Renal cortex interstitium (tissue), 11 donors: Measurements from ENCODE around the gene MTA3. TPM values are rescaled to one million over a fixed set of nuclear protein-coding genes. Genes with fewer than 3 reads are reported as not detected.
"Not testable (repeated sequence)": the region's sequence is repeated elsewhere in the genome, so short reads cannot be mapped to it uniquely, and the experiment has no call there.

Source experiments
- DNase-seq, 11 donors: peaks; one replicate each; pipeline ENCODE4 v3.0.0-alpha.2; 2013; ENCODE audit warnings: low read depth in 9 of 11, low spot score in 4 of 11; ENCODE audit errors: extremely low read depth in 1 of 11
- polyA plus RNA-seq, 3 donors: library from polyadenylated mRNA; unstranded; fragments of 120-200 nt; gene quantifications; one replicate each; pipeline ENCODE4 v1.2.1, GENCODE V29; 2013; ENCODE audit not compliant: insufficient read length in 3 of 3

Gene MTA3
- polyA plus RNA-seq, 3 donors, result 65.6 to 86.0 (median 77.3) TPM

- no peak for DNase-seq
Observed at GRCh38 chr2:42558827-42559226, 9.6 kb upstream of the MTA3 start.

GRCh38 chr2:42560133-42560532 is 8.3 kb upstream of the MTA3 start:
- not testable (repeated sequence) for DNase-seq

GRCh38 chr2:42560899-42561298 is 7.5 kb upstream of the MTA3 start:
- peak in 2 of 11 donors; percentile 20 to 21 for DNase-seq

DNA sequence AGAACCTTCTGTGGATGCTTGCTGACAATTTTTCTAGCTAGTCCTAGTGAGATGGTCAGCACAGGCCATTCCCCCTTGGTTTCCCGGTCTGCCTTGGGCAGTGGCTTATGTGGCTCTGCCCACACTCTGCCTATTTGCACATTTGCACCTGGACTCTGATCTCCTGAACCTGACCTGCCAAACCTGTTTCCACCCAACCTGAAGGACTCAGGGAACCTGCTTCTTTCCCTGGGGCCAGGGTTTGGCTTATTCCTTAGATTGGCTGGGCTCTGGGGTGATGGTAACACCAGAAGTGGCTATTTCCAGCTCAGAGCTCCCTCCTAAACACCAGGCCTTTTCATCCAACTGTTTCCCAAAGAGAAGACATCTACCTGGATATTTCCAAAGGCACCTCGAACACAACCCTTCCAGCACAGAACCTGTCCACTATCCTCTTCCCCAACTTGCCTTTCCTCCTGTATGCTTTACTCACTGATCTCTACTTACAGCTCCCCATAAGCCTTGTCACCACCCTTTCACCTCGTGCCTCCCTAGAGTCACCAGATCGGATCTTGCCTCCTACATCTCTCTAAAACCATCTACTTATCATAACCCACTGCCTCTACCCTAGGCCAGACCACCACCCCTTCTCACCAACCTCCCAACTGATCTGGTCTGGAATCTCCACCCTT is 5.8 kb upstream of the MTA3 start:
- no peak for DNase-seq

GRCh38 chr2:42566025-42566424 is 2.4 kb upstream of the MTA3 start:
- no peak for DNase-seq

DNA sequence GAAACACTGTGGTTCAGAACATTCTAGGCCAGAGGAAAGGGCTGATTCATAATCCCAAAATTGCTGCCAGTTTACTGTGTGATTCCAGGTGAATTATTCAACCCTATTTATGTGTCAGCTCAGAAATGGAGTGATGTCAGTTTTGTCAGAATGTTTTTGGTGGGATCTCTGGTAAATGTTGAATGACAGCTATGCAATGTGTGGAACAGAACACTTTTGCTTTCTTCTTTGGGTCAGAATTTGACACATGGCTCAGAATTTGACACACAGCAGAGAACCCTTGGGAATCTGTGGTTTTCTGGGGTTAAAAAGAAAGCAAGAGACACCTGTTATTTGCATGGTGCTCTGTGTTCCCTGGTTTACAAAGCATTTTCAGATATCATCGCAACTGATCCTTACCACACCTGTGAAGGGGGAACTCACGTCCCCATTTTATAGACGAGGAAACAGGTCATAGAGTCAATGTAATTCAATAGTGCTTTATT is 1.6 kb upstream of the MTA3 start:
- DNase-seq, result no peak

DNA sequence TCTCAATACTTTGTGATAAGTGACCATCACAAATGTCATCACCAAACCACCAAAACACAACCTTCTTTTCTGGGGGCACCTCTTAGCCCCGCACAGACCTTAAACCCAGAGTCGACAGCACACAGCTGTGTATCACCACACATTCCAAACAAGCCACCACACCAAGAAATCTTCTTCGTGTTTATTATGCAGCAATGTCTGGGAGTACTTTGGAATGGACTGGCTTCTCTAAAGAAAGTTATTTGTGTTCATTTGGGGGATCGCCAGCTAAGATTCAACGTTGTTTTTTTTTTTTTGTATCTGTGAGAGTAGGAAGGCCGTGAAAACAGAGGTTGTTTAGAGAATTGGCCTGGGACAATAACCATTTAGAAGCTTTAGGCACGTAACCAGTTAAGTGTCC is 1.1 kb upstream of the MTA3 start:
- DNase-seq, result peak in 2 of 11 donors; percentile 10 to 30

DNA sequence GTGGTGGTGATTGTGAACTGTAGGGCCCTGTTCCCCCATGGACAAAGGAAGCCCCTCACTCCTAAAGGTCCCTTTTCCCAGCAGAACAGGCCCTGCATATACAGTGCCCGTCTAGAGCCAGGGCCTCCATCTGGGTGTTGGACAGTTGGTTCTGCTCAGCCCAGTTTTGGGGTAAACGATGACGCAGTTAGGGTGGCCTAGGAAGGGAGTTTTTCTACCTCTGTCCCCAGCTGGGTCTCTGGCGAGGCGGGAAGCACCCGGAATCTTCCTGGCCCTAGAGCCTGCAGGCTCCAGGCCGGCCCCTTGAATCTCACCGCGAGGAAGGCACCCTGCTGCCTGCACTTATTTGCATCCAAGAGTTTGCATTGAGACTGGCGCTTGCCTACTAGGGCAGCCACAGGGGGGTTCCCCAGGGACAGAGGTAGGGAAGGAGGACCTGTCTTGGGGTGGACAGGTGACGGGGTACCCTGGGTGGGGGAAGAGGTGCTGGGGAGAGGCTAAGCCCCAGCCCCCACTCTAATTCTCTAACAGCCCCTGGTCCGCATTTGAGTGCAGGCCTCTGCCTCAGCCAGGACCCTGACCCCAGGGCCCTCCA is 529 bp upstream of the MTA3 start:
- peak in 3 of 11 donors; percentile 18 to 36 (median 22) for DNase-seq

DNA sequence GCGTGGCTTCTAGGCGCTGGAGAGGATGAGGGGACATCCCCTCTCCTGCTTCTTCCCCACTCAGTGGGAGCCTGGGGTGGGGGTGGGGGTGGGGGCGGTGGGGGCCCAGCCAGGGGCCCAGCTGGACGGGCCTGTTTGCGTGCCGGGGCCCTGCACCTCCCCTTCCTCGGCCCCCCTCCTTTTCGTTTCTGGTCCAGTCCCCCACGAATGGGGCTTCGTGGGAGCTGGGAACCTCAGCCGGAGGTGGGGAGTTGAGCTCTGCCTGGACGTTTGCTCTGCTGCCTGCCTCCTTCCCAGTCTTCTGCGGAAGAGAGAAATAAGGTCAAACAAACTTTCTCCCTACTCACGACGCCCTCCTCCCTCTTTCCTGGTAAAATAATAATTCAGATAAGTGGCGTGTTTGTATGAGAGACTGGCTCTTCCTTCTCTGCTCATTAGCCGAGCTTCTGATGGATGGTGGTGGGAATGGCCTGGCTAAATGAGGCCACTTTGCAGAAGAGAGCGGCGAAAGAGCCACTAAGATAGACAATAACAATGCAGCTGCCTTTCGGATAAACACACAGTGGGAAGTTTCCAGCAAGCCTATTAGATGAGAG is 782 bp downstream of the MTA3 start:
- peak in 2 of 11 donors; percentile 25 to 31 for DNase-seq

GRCh38 chr2:42569883-42570282 is 1.5 kb downstream of the MTA3 start:
- peak in 1 of 11 donors; percentile 19 for DNase-seq

- DNase-seq, result no peak
Observed at GRCh38 chr2:42572297-42573081, 4.1 kb downstream of the MTA3 start.

DNA sequence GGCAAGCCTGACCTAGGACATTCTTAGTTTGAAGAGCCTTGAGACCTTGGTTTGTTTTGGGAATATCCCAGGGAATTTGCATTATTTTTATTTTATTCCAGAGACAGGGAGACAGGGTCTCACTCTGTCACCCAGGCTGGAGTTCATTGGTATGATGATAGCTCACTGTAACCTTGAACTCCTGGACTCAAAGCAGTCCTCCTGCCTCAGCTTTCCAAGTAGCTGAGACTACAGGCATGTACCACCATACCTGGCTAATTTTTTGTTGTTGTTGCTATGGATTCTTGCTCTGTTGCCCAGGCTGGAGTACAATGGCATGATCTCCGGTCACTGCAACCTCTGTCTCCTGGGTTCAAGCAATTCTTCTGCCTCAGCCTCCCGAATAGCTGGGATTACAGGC is 4.8 kb downstream of the MTA3 start:
- DNase-seq, result no peak

GRCh38 chr2:42575458-42576064 is 7.1 kb downstream of the MTA3 start:
- DNase-seq, result no peak

DNA sequence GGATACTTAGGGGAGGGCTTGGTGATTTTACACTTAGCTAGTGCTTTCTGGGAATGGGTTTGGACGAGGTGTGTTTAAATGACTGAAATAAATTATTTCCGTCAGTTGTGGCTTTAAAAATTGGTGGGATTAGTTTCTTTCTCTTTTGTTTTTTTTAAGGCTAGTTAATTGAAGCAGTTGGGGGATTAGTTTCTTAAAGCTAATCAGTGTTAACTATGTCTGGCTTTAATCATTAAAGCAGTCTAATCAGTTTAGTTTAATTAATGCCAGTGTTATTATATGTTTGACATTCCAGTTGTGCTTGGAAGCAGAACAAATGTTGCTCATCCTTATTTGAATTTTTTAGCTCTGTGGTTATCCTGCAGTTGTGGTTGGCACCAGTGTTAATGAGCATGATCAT is 10.2 kb downstream of the MTA3 start:
- DNase-seq, result no peak

DNA sequence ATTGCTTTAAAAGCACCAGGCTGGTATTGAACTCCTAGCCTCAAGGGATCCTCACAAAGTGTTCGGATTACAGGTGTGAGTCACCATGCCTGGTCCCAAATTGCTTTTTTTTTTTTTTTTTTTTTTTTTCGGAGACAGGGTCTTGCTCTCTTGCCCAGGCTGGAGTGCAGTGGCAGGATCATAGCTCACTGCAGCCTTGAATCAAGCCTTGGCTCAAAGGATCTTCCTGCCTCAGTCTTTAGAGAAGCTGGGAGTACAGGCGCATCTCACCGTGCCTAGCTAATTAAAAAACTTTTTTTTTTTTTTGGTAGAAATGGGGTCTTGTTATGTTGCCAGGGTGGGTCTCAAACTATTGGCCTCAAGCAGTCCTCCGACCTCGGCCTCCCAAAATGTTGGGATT is 12.8 kb downstream of the MTA3 start:
- DNase-seq, result no peak

DNA sequence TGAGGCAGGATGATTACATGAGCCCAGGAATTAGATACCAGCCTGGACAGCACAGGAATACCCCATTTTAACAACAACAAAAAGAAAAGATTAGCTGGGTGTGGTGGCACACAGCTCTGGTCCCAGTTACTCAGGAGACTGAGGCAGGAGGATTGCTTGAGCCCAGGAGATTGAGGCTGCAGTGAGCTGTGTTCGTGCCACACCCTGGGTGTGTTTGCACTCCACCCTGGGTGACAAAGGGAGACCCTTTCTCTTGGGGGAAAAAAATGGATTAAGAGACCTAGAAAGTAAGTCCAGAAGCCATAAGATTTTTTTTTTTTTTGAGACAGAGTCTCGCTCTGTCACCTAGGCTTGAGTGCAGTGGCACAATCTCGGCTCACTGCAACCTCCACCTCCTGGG is 16.2 kb downstream of the MTA3 start:
- DNase-seq, result not testable (repeated sequence)

DNA sequence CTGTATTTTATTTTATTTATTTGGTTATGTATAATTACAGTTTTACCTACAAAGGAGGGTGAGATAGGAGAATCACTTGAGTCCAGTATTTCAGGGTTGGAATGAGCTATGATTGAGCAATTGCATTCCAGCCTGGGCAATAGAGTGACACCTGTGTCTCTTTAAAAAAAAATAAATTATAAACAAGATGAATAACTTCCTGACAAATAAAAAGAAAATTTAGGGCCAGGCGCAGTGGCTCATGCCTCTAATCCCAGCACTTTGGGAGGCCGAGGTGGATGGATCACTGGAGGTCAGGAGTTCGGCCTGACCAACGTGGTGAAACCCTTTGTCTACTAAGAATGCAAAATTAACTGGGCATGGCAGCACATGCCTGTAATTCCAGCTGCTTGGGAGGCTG is 17.3 kb downstream of the MTA3 start:
- DNase-seq, result no peak

DNA sequence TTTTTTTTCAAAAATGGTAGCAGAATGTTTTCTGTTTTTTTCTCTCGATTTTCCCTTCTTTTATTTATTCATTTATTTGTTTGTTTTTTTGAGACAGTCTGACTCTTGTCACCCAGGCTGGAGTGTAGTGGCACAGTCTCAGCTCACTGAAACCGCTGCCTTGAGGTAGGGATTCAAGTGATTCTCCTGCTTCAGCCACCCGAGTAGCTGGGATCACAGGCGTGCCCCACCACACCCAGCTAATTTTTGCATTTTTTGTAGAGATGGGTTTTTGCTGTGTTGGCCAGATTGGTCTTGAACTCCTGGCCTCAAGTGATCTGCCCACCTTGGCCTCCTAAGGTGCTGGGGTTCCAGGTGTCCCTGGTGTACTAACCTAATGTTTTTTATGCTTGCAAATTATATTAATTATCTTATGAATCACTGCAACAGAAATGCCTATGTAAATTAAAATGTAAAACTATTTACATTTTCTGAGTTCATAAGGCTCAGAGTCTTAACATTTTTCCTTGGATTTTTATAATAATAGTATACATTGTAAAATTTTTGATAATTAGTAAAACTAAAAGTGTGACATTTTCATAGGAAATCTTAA is 19.2 kb downstream of the MTA3 start:
- DNase-seq, result no peak

- DNase-seq, result no peak
Observed at GRCh38 chr2:42588121-42588520, 19.7 kb downstream of the MTA3 start.
